ENCODE measurements around the gene CXCR6.

CXCR6 gene

DNA sequence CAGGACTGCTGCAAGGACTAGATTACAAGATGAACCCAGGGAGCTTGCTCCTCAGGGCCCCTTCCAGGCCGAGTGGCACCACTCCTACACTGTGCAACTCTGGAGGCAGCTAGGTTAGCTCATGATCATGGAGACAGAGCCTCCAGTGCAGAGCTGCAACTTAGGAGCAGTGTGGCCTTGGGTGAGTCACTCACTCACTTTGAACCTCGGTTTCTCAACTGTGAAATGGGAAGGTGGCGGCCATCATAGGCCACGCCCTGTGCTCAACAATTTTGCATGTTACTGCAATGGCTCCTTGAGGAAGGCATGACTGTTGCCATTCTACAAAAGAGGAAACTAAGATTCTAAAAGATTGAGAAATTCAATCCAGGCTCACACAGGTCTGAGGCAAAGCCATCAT is 11.2 kb upstream of the CXCR6 start:
- no peak for DNase-seq (ENCODE audit: low spot score)
- in situ Hi-C loops (cut with MboI; ENCODE audit: low sequenced_read_pairs, unreplicated experiment), result no loop called here
- TF ChIP-seq, protein P1, sequence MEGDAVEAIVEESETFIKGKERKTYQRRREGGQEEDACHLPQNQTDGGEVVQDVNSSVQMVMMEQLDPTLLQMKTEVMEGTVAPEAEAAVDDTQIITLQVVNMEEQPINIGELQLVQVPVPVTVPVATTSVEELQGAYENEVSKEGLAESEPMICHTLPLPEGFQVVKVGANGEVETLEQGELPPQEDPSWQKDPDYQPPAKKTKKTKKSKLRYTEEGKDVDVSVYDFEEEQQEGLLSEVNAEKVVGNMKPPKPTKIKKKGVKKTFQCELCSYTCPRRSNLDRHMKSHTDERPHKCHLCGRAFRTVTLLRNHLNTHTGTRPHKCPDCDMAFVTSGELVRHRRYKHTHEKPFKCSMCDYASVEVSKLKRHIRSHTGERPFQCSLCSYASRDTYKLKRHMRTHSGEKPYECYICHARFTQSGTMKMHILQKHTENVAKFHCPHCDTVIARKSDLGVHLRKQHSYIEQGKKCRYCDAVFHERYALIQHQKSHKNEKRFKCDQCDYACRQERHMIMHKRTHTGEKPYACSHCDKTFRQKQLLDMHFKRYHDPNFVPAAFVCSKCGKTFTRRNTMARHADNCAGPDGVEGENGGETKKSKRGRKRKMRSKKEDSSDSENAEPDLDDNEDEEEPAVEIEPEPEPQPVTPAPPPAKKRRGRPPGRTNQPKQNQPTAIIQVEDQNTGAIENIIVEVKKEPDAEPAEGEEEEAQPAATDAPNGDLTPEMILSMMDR (IDR thresholded peaks at IDR 0.05; ENCODE audit: borderline replicate concordance, control extremely low read depth, extremely low read depth, insufficient read depth, missing control alignments), result no peak

DNA sequence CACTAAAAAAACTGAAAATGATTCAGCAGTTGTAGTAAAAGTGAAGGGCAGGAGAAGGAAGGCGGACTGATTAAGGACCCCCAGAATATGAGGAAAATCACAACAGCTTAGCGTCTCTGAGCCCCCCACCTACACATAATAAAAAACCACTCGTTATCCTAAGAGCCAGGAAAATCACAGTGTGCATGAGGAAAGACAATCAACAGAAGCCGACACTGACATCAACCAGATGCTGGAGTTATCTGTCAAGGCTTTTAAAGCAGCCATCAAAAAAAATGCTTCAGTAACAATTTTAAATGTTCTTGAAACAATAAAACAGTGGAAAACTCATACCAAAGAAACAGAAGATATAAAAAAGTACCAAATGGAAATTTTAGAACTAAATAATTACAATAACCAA is 9.7 kb upstream of the CXCR6 start:
- TF ChIP-seq, protein P1 (IDR thresholded peaks at IDR 0.05; ENCODE audit: borderline replicate concordance, control extremely low read depth, extremely low read depth, insufficient read depth, missing control alignments), result no peak
- DNase-seq (ENCODE audit: low spot score), result no peak
- in situ Hi-C loops (cut with MboI; ENCODE audit: low sequenced_read_pairs, unreplicated experiment), result no loop called here

DNA sequence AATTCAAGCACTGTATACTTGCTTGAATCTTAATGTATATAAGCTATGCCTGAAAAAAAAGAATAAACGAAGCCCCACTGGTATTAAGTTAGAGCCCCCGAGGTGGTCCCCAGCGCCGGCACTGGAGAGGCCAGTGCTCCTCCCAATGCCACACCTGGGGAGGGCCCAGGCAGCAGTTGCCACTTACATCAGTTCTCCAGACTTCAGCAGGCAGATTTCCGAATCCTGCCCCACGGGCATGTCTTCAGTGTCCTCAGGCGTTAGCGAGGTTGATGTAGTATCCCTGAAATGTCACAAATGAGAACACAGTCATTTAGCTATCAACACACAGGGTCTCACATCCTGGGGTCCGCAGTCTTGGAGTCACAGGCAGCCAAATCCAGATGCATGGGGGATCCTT is 7.0 kb upstream of the CXCR6 start:
- in situ Hi-C loops (cut with MboI; ENCODE audit: low sequenced_read_pairs, unreplicated experiment), result no loop called here

DNA sequence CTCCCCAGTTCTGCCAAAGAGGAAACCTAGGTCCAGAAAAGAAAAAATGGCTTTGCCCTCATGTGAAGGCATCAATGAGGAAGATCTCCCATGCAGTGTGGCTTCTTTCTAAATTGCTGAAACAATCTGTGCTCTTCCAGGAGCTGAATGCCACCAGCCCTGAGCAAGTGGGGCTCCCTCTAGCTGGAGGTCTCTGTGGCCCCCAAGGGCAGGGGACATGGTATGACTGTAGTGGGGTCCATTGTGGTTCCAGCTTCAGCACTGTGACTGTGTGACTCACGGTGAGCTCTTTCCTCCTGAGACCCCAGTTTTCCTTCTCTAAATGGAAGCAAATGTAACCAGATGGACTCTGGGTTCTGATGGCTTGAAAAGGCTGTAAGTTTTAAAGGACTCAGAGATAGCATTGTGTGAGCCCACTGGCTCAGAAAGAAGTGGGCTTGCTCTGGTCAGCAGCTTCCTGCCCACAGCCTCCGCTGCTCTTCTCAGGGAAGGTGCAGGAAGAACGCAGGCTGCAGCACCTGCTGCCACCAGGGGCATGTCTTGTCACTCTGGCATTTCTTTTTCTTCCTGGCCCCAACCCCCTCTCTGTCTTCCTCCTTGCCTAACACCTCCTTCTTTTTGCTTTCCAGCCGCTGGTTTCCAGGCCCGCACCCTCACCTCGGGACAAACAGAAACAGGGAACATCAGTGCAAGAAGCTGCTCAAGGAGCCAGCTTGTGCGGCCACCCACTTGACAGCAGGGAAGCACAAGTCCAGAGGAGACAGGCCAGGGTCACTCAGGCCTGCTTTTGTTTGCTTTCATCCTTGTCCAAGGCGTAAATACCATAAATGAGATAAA is 5.8 kb upstream of the CXCR6 start:
- TF ChIP-seq, protein P1 (IDR thresholded peaks at IDR 0.05; ENCODE audit: borderline replicate concordance, control extremely low read depth, extremely low read depth, insufficient read depth, missing control alignments), result no peak
- DNase-seq (ENCODE audit: low spot score), result no peak
- in situ Hi-C loops (cut with MboI; ENCODE audit: low sequenced_read_pairs, unreplicated experiment), result no loop called here

More for the DNA sequence above, 7.0 kb upstream of the CXCR6 start:
- no peak for DNase-seq (ENCODE audit: low spot score)
- TF ChIP-seq, protein P1 (IDR thresholded peaks at IDR 0.05; ENCODE audit: borderline replicate concordance, control extremely low read depth, extremely low read depth, insufficient read depth, missing control alignments), result no peak

DNA sequence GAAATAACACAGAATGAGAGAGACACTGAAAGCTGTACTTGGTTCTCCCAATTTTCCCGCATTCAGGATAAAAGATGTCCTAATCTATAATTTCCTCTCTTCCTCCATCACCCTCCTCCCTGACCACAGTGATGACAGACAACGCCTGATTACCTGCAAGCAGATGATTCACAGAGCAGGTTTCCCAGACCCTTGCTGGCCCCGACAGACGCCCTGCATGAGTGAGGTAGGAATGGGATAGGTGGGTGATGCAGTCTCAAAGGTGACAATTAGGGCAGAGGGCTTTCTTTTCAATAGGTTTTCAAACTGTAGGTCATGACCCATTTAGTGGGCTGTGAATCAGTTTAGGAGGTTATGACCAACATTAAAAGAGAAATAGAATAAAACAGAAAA is 5.2 kb upstream of the CXCR6 start:
- TF ChIP-seq, protein P1 (IDR thresholded peaks at IDR 0.05; ENCODE audit: borderline replicate concordance, control extremely low read depth, extremely low read depth, insufficient read depth, missing control alignments), result no peak
- in situ Hi-C loops (cut with MboI; ENCODE audit: low sequenced_read_pairs, unreplicated experiment), result no loop called here
- no peak for DNase-seq (ENCODE audit: low spot score)

DNA sequence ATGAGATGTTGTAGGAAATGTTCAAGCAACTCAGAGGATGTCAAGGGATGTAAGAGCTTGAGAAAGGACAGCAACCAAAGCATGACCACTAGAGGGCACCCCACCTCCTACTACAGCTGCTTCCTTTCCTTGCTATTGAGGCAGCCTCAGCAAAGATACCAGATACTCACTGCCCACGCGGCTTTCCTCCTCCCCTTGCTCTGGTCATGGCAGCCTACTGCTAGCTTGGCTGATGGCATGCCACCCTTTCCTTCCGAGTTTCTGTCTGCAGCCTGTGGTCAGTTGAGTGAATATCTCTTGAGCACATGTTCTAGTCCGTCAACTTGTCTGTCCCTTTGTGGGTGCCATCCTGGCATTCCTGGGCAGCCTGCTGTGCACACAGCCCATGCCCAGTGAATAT is 4.4 kb upstream of the CXCR6 start:
- in situ Hi-C loops (cut with MboI; ENCODE audit: low sequenced_read_pairs, unreplicated experiment), result no loop called here
- TF ChIP-seq, protein P1 (IDR thresholded peaks at IDR 0.05; ENCODE audit: borderline replicate concordance, control extremely low read depth, extremely low read depth, insufficient read depth, missing control alignments), result peak; percentile 80
- peak; percentile 81 for DNase-seq (ENCODE audit: low spot score)

Data from GM13976 (cell line).